Ascending aorta (tissue), 2 donors: Measurements from ENCODE around the gene SCGB3A1. TPM values are rescaled to one million over a fixed set of nuclear protein-coding genes. Genes with fewer than 3 reads are reported as not detected.
A peak's percentile ranks its signal among the peaks of the same experiment; 100 is the strongest.

Experiments
- DNase-seq, 2 donors: peaks; one replicate each; pipeline ENCODE4 v3.0.0-alpha.2; 2019; ENCODE audit warnings: low spot score in 2 of 2
- H3K27ac ChIP-seq, 2 donors: fragments of 200-600 bp; sonication (generic); one replicate each; pipeline ENCODE4 v1.5.1; 2016 to 2017; ENCODE audit warnings: mild to moderate bottlenecking in 1 of 2
- H3K27me3 ChIP-seq: fragments of 200-600 bp; sonication (generic); one replicate; pipeline ENCODE4 v1.5.1; 2017
- H3K36me3 ChIP-seq, 2 donors: fragments of 200-600 bp; sonication (generic); one replicate each; pipeline ENCODE4 v1.5.1; 2016
- H3K4me1 ChIP-seq, 2 donors: fragments of 200-600 bp; sonication (generic); one replicate each; pipeline ENCODE4 v1.5.1; 2016 to 2017; ENCODE audit warnings: mild to moderate bottlenecking in 1 of 2
- H3K4me3 ChIP-seq, 2 donors: fragments of 200-600 bp; sonication (generic); one replicate each; pipeline ENCODE4 v1.5.1; 2016 to 2017; ENCODE audit warnings: mild to moderate bottlenecking in 1 of 2
- H3K9me3 ChIP-seq, 2 donors: fragments of 200-600 bp; sonication (generic); one replicate each; pipeline ENCODE4 v1.5.1; 2016
- CTCF ChIP-seq, 3 experiments: fragments of 200-600 bp in 2 of 3; fragments of 450-650 bp in 1 of 3; sonication (generic) in 2 of 3; IDR thresholded peaks; one replicate each; pipeline ENCODE4 v1.5.1; 2016 to 2019; ENCODE audit warnings: antibody characterized with exemption in 3 of 3, mild to moderate bottlenecking in 1 of 3, moderate library complexity in 1 of 3
- intact Hi-C: fragments of 100-400 bp; cut with DNase I; formaldehyde crosslinking; loops from one replicate; pipeline ENCODE4 v1.15.1; 2023
- total RNA-seq: library from RNA; depleted of rRNA; stranded (reverse); fragments of >200 nt; gene quantifications from one replicate; pipeline ENCODE4 v1.1.0, GENCODE V29; 2016

The SCGB3A1 gene
- total RNA-seq, 1 donor from 2014 or later: not detected

- Histone ChIP-seq H3K4me1 (no peaks in the 10 kb centered on the region), H3K27me3 (no peaks in the 10 kb centered on the region), H3K9me3 (no peaks in the 10 kb centered on the region), H3K27ac (no peak overlapping the region), H3K36me3 (no peaks in the 10 kb centered on the region), H3K4me3 (no peak overlapping the region)
- no peak for TF ChIP-seq CTCF (IDR thresholded peaks at IDR 0.05)
- intact Hi-C loops: no loop called here
- peak in 1 of 2 donors; percentile 42 for DNase-seq
Observed at GRCh38 chr5:180600554-180601041, 9.3 kb upstream of the SCGB3A1 start.

- Histone ChIP-seq H3K27me3 (no peaks in the 10 kb centered on the region), H3K4me3 (no peak overlapping the region), H3K27ac (no peak overlapping the region), H3K9me3 (no peaks in the 10 kb centered on the region), H3K36me3 (no peaks in the 10 kb centered on the region), H3K4me1 (no peaks in the 10 kb centered on the region)
- TF ChIP-seq CTCF (IDR thresholded peaks at IDR 0.05): no peak
- intact Hi-C loops: no loop called here
- peak in 1 of 2 donors; percentile 41 for DNase-seq
Observed at GRCh38 chr5:180599981-180600553, 8.8 kb upstream of the SCGB3A1 start.

GRCh38 chr5:180599590-180599914, 8.3 kb upstream of the SCGB3A1 start:
- Histone ChIP-seq H3K4me1 (no peaks in the 10 kb centered on the region), H3K36me3 (no peaks in the 10 kb centered on the region), H3K27me3 (no peaks in the 10 kb centered on the region), H3K27ac (no peak overlapping the region), H3K4me3 (no peak overlapping the region), H3K9me3 (no peaks in the 10 kb centered on the region)
- intact Hi-C loops: no loop called here
- DNase-seq: peak in 1 of 2 donors; percentile 38
- TF ChIP-seq CTCF (IDR thresholded peaks at IDR 0.05): no peak

- no peak overlapping the region for H3K27ac ChIP-seq
- intact Hi-C loops: no loop called here
- no peak overlapping the region for H3K4me3 ChIP-seq
- H3K4me1 ChIP-seq: no peaks in the 10 kb centered on the region
- H3K36me3 ChIP-seq: no peaks in the 10 kb centered on the region
- no peaks in the 10 kb centered on the region for H3K9me3 ChIP-seq
- no peaks in the 10 kb centered on the region for H3K27me3 ChIP-seq
- peak in 1 of 2 donors; percentile 43 for DNase-seq
- TF ChIP-seq CTCF (IDR thresholded peaks at IDR 0.05): no peak
Observed at GRCh38 chr5:180598797-180599589, 7.7 kb upstream of the SCGB3A1 start.

- H3K27ac ChIP-seq: no peak overlapping the region
- TF ChIP-seq CTCF (IDR thresholded peaks at IDR 0.05): no peak
- H3K4me3 ChIP-seq: no peak overlapping the region
- H3K27me3 ChIP-seq: no peaks in the 10 kb centered on the region
- H3K4me1 ChIP-seq: no peaks in the 10 kb centered on the region
- intact Hi-C loops: no loop called here
- no peaks in the 10 kb centered on the region for H3K9me3 ChIP-seq
- no peak for DNase-seq
- no peaks in the 10 kb centered on the region for H3K36me3 ChIP-seq
Observed at GRCh38 chr5:180598316-180598701, 7.0 kb upstream of the SCGB3A1 start.
